Osteoblast (primary cell): Measurements from ENCODE around the gene PPP2CA. TPM values are rescaled to one million over a fixed set of nuclear protein-coding genes. Genes with fewer than 3 reads are reported as not detected.
A peak's percentile ranks its signal among the peaks of the same experiment; 100 is the strongest.

Experiments used
- DNase-seq: peaks from one replicate; pipeline ENCODE4 v3.0.0; 2011; ENCODE audit warnings: low spot score, mixed read lengths; ENCODE audit not compliant: insufficient read length; ENCODE audit errors: missing footprints
- H2AFZ ChIP-seq: 2 replicates; pipeline ENCODE4 v1.6.0; 2011; ENCODE audit warnings: mild to moderate bottlenecking, low read length
- H3K27ac ChIP-seq: 2 replicates; pipeline ENCODE4 v1.5.1; 2011; ENCODE audit warnings: mild to moderate bottlenecking, low read depth, low read length, moderate library complexity
- H3K27me3 ChIP-seq: 2 replicates; pipeline ENCODE4 v1.6.0; 2012; ENCODE audit warnings: mild to moderate bottlenecking, control low read depth, inconsistent platforms, low read length, moderate library complexity; ENCODE audit not compliant: insufficient read depth
- H3K36me3 ChIP-seq: 2 replicates; pipeline ENCODE4 v1.5.1; 2011; ENCODE audit warnings: mild to moderate bottlenecking, low read length, control low read depth, moderate library complexity; ENCODE audit not compliant: insufficient read depth
- H3K4me1 ChIP-seq: 2 replicates; pipeline ENCODE4 v1.5.1; 2011; ENCODE audit warnings: mild to moderate bottlenecking, low read length, control low read depth, moderate library complexity; ENCODE audit not compliant: insufficient read depth
- H3K4me2 ChIP-seq: 2 replicates; pipeline ENCODE4 v1.6.0; 2011; ENCODE audit warnings: mild to moderate bottlenecking, low read length; ENCODE audit not compliant: insufficient read depth
- H3K4me3 ChIP-seq: fragments of 200-600 bp; sonication (generic); 3 replicates; pipeline ENCODE4 v1.5.1; 2012; ENCODE audit warnings: mild to moderate bottlenecking, low read length, inconsistent platforms; ENCODE audit not compliant: insufficient read depth
- H3K79me2 ChIP-seq: 2 replicates; pipeline ENCODE4 v1.6.0; 2012; ENCODE audit warnings: mild to moderate bottlenecking, low read length, control low read depth, inconsistent platforms; ENCODE audit not compliant: insufficient read depth
- H3K9me3 ChIP-seq: 2 replicates; pipeline ENCODE4 v1.5.1; 2011; ENCODE audit warnings: low read depth, low read length, control low read depth
- H4K20me1 ChIP-seq: 2 replicates; pipeline ENCODE4 v1.6.0; 2012; ENCODE audit warnings: mild to moderate bottlenecking, low read length, control low read depth; ENCODE audit not compliant: insufficient read depth
- total RNA-seq: library from RNA; depleted of rRNA; stranded (reverse); fragments of >200 nt; gene quantifications from 2 replicates; pipeline ENCODE4 v1.2.3, GENCODE V29; 2012
- TF ChIP-seq, protein P1 (sequence below): IDR thresholded peaks from 2 replicates; pipeline ENCODE4 v1.5.1; 2011; ENCODE audit warnings: mild to moderate bottlenecking, low read depth, low read length, moderate library complexity; ENCODE audit errors: extremely low read depth

Gene PPP2CA
- total RNA-seq, 1 donor: 55.4 TPM

DNA sequence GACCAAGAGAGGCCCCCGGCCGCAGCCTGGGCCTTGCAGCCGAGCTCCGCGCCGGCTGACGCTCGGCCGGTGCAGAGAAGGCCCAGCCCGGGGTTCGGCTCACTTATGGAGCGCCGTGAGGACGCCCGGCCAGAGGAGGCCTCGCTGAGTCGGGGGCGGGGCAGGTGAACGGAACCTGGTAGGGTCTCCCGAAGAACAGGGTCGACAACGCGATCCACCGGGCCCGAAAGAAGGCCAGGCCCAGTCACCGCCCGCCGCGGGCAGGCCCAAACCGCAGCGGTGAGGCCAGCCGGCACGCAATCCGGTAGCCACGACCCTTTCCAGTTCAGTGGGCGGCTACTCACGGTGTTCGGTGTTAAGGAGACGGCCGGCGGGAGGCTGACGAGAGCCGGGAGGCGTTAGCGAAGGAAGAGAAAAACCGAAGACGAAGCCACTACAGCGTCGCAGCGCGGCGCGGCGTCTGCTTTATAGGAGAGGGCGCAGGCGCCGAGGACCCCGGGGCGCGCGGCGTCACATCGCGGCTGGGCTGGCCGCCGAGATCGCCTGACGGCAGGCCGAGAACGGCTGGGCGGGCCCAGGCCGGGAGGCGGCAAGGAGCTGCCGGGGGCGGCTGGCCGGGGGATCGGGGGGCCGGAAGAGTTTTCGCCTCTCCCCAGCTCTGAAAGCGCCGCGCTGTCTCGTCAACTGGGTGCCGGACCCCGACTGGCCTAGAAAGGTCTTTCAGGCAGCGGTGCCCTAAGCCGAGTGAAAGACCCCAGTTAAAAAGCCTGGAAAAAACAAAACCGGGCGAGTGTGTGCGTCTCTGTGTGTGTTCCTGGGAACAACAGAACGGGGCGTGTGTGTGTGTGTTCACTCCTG is 49.1 kb downstream of the PPP2CA start, which contains the start of gene SKP1:
TSS of gene SKP1 (minus strand) at position 440 of the 858 bp plus-strand sequence. CDS start 2,928 bp downstream, outside the sequence.
- peak; percentile 96 for DNase-seq
- Histone ChIP-seq H3K4me3 (peak within 1 kb of the TSS; percentile 96), H3K9me3 (no peaks in the 10 kb centered on the region), H3K79me2 (peaks cover 52% of the 10 kb centered on the region), H2AFZ (peak within 1 kb of the TSS; percentile 87), H3K36me3 (peaks cover 22% of the 10 kb centered on the region), H3K4me2 (peak within 1 kb of the TSS; percentile 99), H3K4me1 (peaks cover 26% of the 10 kb centered on the region), H3K27ac (peak within 1 kb of the TSS; percentile 97), H4K20me1 (peaks cover 43% of the 10 kb centered on the region), H3K27me3 (no peaks in the 10 kb centered on the region)
- TF ChIP-seq, protein P1, sequence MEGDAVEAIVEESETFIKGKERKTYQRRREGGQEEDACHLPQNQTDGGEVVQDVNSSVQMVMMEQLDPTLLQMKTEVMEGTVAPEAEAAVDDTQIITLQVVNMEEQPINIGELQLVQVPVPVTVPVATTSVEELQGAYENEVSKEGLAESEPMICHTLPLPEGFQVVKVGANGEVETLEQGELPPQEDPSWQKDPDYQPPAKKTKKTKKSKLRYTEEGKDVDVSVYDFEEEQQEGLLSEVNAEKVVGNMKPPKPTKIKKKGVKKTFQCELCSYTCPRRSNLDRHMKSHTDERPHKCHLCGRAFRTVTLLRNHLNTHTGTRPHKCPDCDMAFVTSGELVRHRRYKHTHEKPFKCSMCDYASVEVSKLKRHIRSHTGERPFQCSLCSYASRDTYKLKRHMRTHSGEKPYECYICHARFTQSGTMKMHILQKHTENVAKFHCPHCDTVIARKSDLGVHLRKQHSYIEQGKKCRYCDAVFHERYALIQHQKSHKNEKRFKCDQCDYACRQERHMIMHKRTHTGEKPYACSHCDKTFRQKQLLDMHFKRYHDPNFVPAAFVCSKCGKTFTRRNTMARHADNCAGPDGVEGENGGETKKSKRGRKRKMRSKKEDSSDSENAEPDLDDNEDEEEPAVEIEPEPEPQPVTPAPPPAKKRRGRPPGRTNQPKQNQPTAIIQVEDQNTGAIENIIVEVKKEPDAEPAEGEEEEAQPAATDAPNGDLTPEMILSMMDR: no peak

DNA sequence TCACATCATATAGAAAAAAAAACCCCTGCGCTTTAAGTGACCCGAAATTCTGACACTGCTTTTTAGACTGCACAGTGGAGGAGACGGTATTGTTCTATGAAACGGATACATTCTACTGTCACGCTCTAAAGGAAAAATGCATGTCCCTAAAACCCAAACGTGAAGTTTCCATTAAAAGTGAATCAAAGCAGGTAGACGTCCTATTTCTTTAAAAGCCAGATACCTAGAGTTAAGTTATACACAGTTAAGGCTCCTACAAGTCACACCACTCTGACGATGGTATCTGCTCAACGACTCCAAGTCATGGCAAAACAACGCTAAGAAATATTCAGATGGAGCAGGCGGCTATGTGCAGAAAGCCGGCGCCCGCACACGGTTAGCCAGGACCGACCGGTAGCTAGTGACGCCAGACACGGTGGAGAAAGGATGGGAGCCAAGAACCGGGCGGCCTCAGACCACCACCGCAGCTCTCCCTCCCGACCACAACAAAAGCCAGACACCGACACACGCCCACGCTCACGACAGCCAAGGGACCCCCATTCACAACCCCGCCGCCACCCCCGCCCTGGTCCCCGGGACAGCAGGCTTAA is 49.9 kb downstream of the PPP2CA start:
- peak overlapping the region; percentile 99 for H3K4me2 ChIP-seq
- H3K36me3 ChIP-seq: peaks cover 29% of the 10 kb centered on the region
- TF ChIP-seq, protein P1: no peak
- peaks cover 26% of the 10 kb centered on the region for H3K4me1 ChIP-seq
- no peaks in the 10 kb centered on the region for H3K9me3 ChIP-seq
- peak overlapping the region; percentile 96 for H3K4me3 ChIP-seq
- no peak for DNase-seq
- peaks cover 59% of the 10 kb centered on the region for H3K79me2 ChIP-seq
- H3K27ac ChIP-seq: peak overlapping the region; percentile 97
- peaks cover 48% of the 10 kb centered on the region for H4K20me1 ChIP-seq
- no peaks in the 10 kb centered on the region for H3K27me3 ChIP-seq
- H2AFZ ChIP-seq: no peak overlapping the region

DNA sequence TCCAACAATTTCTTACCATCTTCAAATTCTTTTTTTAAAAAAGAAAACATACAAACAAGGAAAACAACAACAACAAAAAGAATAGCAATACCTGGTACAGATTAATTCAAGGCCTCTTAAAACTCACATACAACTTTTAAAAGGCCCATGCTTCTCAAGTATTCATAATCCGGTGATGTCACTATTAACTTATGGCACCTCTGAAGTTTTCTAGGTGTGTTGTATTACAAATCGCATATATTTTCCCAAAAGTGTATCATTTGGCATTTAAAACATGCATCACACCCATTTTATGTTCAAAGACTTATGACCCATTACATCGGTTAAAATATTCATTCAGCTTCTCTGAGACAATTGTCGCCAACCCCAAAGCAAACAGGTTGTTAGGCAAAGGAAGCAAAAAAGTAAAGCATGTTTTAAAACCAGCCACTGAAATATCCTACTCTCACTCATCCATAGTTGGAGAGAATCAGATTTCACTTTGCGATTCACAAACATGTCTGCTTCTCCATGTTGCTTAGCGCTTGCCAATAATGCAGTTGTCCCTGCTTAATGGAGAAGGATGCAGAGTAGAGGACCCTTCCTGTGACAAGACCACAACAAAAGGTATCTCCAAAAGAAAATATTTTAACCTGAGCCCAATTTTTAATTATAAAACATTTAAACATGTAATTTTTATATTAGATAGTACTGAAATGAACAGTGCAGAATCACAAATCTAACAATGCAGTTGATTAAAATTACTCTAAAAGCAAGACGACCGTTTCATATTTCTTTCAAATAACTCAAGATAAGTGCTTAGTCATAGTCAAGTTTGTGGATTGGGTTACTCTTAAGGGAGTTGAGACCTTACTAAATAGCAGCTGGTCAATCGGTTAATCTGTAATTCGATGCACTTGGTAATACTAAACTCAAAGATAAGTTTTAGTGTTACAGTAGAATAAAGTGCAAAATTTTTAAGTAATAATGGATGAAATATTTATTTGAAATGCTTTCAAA is 50.7 kb downstream of the PPP2CA start:
- Histone ChIP-seq H3K27ac (peak overlapping the region; percentile 97), H2AFZ (no peak overlapping the region), H3K79me2 (peaks cover 68% of the 10 kb centered on the region), H3K4me2 (peak overlapping the region; percentile 99), H3K36me3 (peaks cover 38% of the 10 kb centered on the region), H3K27me3 (no peaks in the 10 kb centered on the region), H4K20me1 (peaks cover 56% of the 10 kb centered on the region), H3K9me3 (no peaks in the 10 kb centered on the region), H3K4me3 (peak overlapping the region; percentile 96), H3K4me1 (peaks cover 26% of the 10 kb centered on the region)
- TF ChIP-seq, protein P1: no peak
- DNase-seq: no peak
